ENCODE results near the gene RRP8. TPM values are rescaled to one million over a fixed set of nuclear protein-coding genes. Genes with fewer than 3 reads are reported as not detected.

Gene RRP8
- total and polyA plus RNA-seq, 10 of the 15 experiments (the other 5 are each of a cell fraction or from before 2014, with no cell fraction given) = 4.7 to 51.2 (median 23.9) TPM

GRCh38 chr11:6571434-6572008, 31.9 kb downstream of the RRP8 start (continued):
- TF ChIP-seq, protein P1, sequence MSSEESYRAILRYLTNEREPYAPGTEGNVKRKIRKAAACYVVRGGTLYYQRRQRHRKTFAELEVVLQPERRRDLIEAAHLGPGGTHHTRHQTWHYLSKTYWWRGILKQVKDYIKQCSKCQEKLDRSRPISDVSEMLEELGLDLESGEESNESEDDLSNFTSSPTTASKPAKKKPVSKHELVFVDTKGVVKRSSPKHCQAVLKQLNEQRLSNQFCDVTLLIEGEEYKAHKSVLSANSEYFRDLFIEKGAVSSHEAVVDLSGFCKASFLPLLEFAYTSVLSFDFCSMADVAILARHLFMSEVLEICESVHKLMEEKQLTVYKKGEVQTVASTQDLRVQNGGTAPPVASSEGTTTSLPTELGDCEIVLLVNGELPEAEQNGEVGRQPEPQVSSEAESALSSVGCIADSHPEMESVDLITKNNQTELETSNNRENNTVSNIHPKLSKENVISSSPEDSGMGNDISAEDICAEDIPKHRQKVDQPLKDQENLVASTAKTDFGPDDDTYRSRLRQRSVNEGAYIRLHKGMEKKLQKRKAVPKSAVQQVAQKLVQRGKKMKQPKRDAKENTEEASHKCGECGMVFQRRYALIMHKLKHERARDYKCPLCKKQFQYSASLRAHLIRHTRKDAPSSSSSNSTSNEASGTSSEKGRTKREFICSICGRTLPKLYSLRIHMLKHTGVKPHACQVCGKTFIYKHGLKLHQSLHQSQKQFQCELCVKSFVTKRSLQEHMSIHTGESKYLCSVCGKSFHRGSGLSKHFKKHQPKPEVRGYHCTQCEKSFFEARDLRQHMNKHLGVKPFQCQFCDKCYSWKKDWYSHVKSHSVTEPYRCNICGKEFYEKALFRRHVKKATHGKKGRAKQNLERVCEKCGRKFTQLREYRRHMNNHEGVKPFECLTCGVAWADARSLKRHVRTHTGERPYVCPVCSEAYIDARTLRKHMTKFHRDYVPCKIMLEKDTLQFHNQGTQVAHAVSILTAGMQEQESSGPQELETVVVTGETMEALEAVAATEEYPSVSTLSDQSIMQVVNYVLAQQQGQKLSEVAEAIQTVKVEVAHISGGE (CRISPR knock-in tag; IDR thresholded peaks at IDR 0.05) = no peak
- TF ChIP-seq CEBPB (IDR thresholded peaks at IDR 0.05; ENCODE audit: borderline replicate concordance in 1 of 2, low read depth in 2 of 2, low read length in 2 of 2) (no peak), HSF1 (IDR thresholded peaks at IDR 0.05; ENCODE audit: low read depth, low read length) (no peak), ZNF384 (IDR thresholded peaks at IDR 0.05; ENCODE audit: borderline replicate concordance, low read depth, low read length) (no peak), ZSCAN29 (IDR thresholded peaks at IDR 0.05) (no peak), ATF7 (IDR thresholded peaks at IDR 0.05; ENCODE audit: low read depth) (no peak)

Data from GM12878 (cell line).